Pancreas (tissue), 10 donors: ENCODE data around the gene SLC2A10. TPM values are rescaled to one million over a fixed set of nuclear protein-coding genes. Genes with fewer than 3 reads are reported as not detected.

ENCODE experiments used
- ATAC-seq, 4 donors: fragments of 200-7000 bp; cut with Tn5 transposase; one replicate each; pipeline versions ENCODE4 v1.8.0 to v1.9.1; 2020; ENCODE audit warnings: mild to moderate bottlenecking in 4 of 4, moderate library complexity in 4 of 4
- DNase-seq, 6 donors: peaks; one replicate each; pipeline ENCODE4 v3.0.0-alpha.2; 2020
- FAIRE-seq: peaks from 2 replicates; lab custom pipeline; 2012; peaks lifted over from hg19 to GRCh38; lab: Jason Lieb, UNC
- H3K27ac ChIP-seq, 4 donors: fragments of 200-600 bp; sonication (generic); 1 replicate in 3 of 4; 2 replicates in 1 of 4; pipeline versions ENCODE4 v1.5.0 to v1.8.0; 2020
- H3K27me3 ChIP-seq, 4 donors: fragments of 200-600 bp; one replicate each; pipeline ENCODE4 v1.8.0; 2021
- H3K36me3 ChIP-seq, 3 donors: fragments of 200-600 bp; sonication (generic) in 1 of 3; one replicate each; pipeline versions ENCODE4 v1.5.0 to v1.8.0; 2020 to 2021
- H3K4me1 ChIP-seq, 3 donors: fragments of 200-600 bp; one replicate each; pipeline ENCODE4 v1.8.0; 2021
- H3K4me3 ChIP-seq, 4 donors: fragments of 200-600 bp; sonication (generic) in 2 of 4; one replicate each; pipeline versions ENCODE4 v1.5.0 to v1.8.0; 2020 to 2021
- H3K9me3 ChIP-seq, 4 donors: fragments of 200-600 bp; one replicate each; pipeline ENCODE4 v1.8.0; 2021
- CTCF ChIP-seq, 4 donors: fragments of 200-600 bp; sonication (generic) in 3 of 4; IDR thresholded peaks; one replicate each; pipeline versions ENCODE4 v1.5.0 to v1.8.0; 2021; ENCODE audit warnings: antibody characterized with exemption in 4 of 4
- WGBS, 2 donors: extraction: QIAGEN DNeasy Blood & Tissue Kit; methylation state at CpG; one replicate each; pipeline ENCODE4 v1.1.7; 2013; 5-methylcytosine and 5-hydroxymethylcytosine counted together
- intact Hi-C, 3 donors: fragments of 100-400 bp; cut with DNase I; formaldehyde crosslinking; loops; one replicate each; pipeline versions ENCODE4 v1.11.1 to v1.14.2; 2022
- polyA plus RNA-seq, 2 donors: library from polyadenylated mRNA; stranded (reverse); fragments of 200-250 nt; gene quantifications; one replicate each; pipeline ENCODE4 v1.2.3, GENCODE V29; 2013
- total RNA-seq, 6 donors: library from RNA; stranded (reverse); fragmentation: NEBNext Ultra II Directional in 4 of 6; extraction: Animal tissue kit (Norgen Biotek cat#: 25700) in 4 of 6; gene quantifications; one replicate each; pipeline versions ENCODE4 v1.2.1 to v1.2.4, GENCODE V29; 2021 to 2023
- donor health status: healthy with polysubstance abuse.
- donor health status: DM: no; HTN: no; CAD: no; lungs with moderate emphysema.
- donor health status: DM: no; HTN: no; CAD: no.
- donor health status: control.
- donor health status: control.
- donor health status: Bipolar disorder and iron deficiency.
- donor health status: DM: yes; HTN: yes; CAD: no.
- donor health status: DM: no; HTN: no; CAD: no.
- donor health status: DM: no; HTN: no; CAD: no.
- donor health status: DM: yes; HTN: yes; CAD: no.

SLC2A10 gene
- total and polyA plus RNA-seq, 8 donors = 10.9 to 20.9 (median 13.8) TPM

GRCh38 chr20:46784436-46785127, 75.1 kb downstream of the SLC2A10 start:
- no peak for ATAC-seq
- Histone ChIP-seq H3K27me3 (no peaks in the 10 kb centered on the region), H3K27ac (no peak overlapping the region), H3K36me3 (no peaks in the 10 kb centered on the region), H3K4me3 (no peak overlapping the region), H3K9me3 (no peaks in the 10 kb centered on the region), H3K4me1 (no peaks in the 10 kb centered on the region)
- no peak for FAIRE-seq
- intact Hi-C loops = no loop called here
- no peak for DNase-seq
- 59 to 74% methylated on average over 15 of the region's 15 CpGs for WGBS, 2 donors
- TF ChIP-seq CTCF (IDR thresholded peaks at IDR 0.05) = no peak

Other genes starting within 250 kb of the SLC2A10 start
- gene ZNF334, start 196.1 kb upstream of the SLC2A10 start, total RNA-seq = 1 to 10 TPM; 2.6 to 7.8 (median 3.9) TPM
- gene ZNF334, start 196.1 kb upstream of the SLC2A10 start, polyA plus RNA-seq = 10 to 100 TPM in 1 of 2 donors, 1 to 10 TPM in 1; 7.0 to 11.6 TPM
- gene OCSTAMP, start 159.0 kb upstream of the SLC2A10 start, total RNA-seq = not detected
- not detected for gene OCSTAMP, start 159.0 kb upstream of the SLC2A10 start, polyA plus RNA-seq
- 1 to 10 TPM; 2.7 to 7.8 (median 5.8) TPM for gene SLC13A3, start 58.2 kb upstream of the SLC2A10 start, total RNA-seq
- 1 to 10 TPM in 1 of 2 donors, under 1 TPM in 1; 0.68 to 2.3 TPM for gene SLC13A3, start 58.2 kb upstream of the SLC2A10 start, polyA plus RNA-seq
- gene TP53RK, start 20.2 kb upstream of the SLC2A10 start, total RNA-seq = 1 to 10 TPM; 2.7 to 4.6 (median 3.8) TPM
- 1 to 10 TPM; 2.5 to 6.1 TPM for gene TP53RK, start 20.2 kb upstream of the SLC2A10 start, polyA plus RNA-seq
- gene EYA2, start 185.2 kb downstream of the SLC2A10 start, total RNA-seq = 1 to 10 TPM in 5 of 6 donors, under 1 TPM in 1; 0.51 to 3.2 (median 1.2) TPM
- 1 to 10 TPM; 1.5 to 1.7 TPM for gene EYA2, start 185.2 kb downstream of the SLC2A10 start, polyA plus RNA-seq